Peyer's patch (tissue), 4 donors: ENCODE measurements around the gene ABCD3.

Experiments
- POLR2A ChIP-seq, 2 donors: fragments of 450-650 bp; IDR thresholded peaks; one replicate each; pipeline ENCODE4 v1.5.1; 2017; ENCODE audit warnings: antibody characterized with exemption in 2 of 2, mild to moderate bottlenecking in 2 of 2, moderate library complexity in 2 of 2
- TF ChIP-seq, protein P1 (sequence below), 6 experiments: fragments of 450-650 bp in 4 of 6; fragments of 200-600 bp in 2 of 6; sonication (generic) in 1 of 6; IDR thresholded peaks; one replicate each; pipeline ENCODE4 v1.5.1; 2017 to 2019; ENCODE audit warnings: antibody characterized with exemption in 6 of 6, mild to moderate bottlenecking in 3 of 6, moderate library complexity in 1 of 6

DNA sequence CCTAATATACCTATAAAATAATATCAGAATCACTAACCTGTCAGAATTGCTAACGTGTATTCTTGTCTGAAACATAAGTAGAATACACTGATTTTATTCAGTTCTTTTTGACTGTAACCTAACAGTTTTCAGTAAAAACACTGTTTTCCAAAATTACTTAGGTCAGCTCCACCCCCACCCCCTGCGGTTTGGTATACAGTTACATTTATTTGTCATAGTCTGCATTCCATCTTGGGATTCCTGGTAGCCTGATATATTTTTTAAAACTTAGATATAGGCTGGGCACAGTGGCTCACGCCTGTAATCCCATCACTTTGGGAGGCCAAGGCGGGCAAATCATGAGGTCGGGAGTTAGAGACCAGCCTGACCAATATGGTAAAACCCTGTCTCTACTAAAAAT lies 19.8 kb upstream of the ABCD3 start:
- TF ChIP-seq, protein P1, sequence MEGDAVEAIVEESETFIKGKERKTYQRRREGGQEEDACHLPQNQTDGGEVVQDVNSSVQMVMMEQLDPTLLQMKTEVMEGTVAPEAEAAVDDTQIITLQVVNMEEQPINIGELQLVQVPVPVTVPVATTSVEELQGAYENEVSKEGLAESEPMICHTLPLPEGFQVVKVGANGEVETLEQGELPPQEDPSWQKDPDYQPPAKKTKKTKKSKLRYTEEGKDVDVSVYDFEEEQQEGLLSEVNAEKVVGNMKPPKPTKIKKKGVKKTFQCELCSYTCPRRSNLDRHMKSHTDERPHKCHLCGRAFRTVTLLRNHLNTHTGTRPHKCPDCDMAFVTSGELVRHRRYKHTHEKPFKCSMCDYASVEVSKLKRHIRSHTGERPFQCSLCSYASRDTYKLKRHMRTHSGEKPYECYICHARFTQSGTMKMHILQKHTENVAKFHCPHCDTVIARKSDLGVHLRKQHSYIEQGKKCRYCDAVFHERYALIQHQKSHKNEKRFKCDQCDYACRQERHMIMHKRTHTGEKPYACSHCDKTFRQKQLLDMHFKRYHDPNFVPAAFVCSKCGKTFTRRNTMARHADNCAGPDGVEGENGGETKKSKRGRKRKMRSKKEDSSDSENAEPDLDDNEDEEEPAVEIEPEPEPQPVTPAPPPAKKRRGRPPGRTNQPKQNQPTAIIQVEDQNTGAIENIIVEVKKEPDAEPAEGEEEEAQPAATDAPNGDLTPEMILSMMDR (IDR thresholded peaks at IDR 0.05) = no peak
- no peak for TF ChIP-seq POLR2A (IDR thresholded peaks at IDR 0.05)
